ENCODE data around the gene SLC29A2. TPM values are rescaled to one million over a fixed set of nuclear protein-coding genes. Genes with fewer than 3 reads are reported as not detected.

SLC29A2 gene
- total and polyA plus RNA-seq, 2 donors (not counting 3 experiments of a cell fraction or from before 2014, with no cell fraction given) = 2.4 to 5.2 TPM

GRCh38 chr11:66365711-66366619, 5.6 kb downstream of the SLC29A2 start:
- Histone ChIP-seq H3K4me3 (replicated peaks in 1 of 3; ENCODE audit: insufficient read depth in 1 of 3, low read depth in 1 of 3, low read length in 3 of 3) (no peak overlapping the region), H3K79me2 (ENCODE audit: control insufficient read depth, insufficient read depth, low read length) (no peaks in the 10 kb centered on the region), H3K27ac (ENCODE audit: insufficient read depth, low read depth, low read length) (no peak overlapping the region), H3K9ac (replicated peaks; ENCODE audit: extremely low read depth, insufficient read depth, low read length) (no peak overlapping the region), H3K4me2 (ENCODE audit: insufficient read depth, low read length) (no peak overlapping the region), H3K36me3 (ENCODE audit: control insufficient read depth in 2 of 2, extremely low read depth in 1 of 2, insufficient read depth in 2 of 2, low read length in 2 of 2) (no peaks in the 10 kb centered on the region), H2AFZ (ENCODE audit: low read depth, low read length) (no peak overlapping the region), H3K9me3 (replicated peaks; ENCODE audit: control insufficient read depth, insufficient read depth, low read length) (no peaks in the 10 kb centered on the region), H3K27me3 (ENCODE audit: control insufficient read depth in 2 of 2, insufficient read depth in 2 of 2, low read length in 2 of 2) (no peaks in the 10 kb centered on the region), H4K20me1 (replicated peaks; ENCODE audit: control insufficient read depth, extremely low read depth, insufficient read depth, low read length) (no peaks in the 10 kb centered on the region), H3K4me1 (ENCODE audit: control insufficient read depth, extremely low read depth, insufficient read depth, low read length) (peaks cover 2% of the 10 kb centered on the region), H3K9me1 (replicated peaks; ENCODE audit: control insufficient read depth, extremely low read depth, insufficient read depth, low read length) (no peaks in the 10 kb centered on the region)
- CTCF ChIA-PET = interaction anchor here (0.8 to 1.4 kb wide), 5 partner anchors 9 to 23 kb away, joined by 3 to 4 read pairs (median 3); no protein-coding TSS in a partner anchor
- no peak for DNase-seq (ENCODE audit: low read depth, low spot score)
- no peak for FAIRE-seq
- intact Hi-C loops (cut with micrococcal nuclease) = no loop called here
- BruUV-seq (replicated peaks) = no TSS peak
- TF ChIP-seq MAX (IDR thresholded peaks at IDR 0.05; ENCODE audit: insufficient read depth, insufficient read length) (no peak), GATA2 (IDR thresholded peaks at IDR 0.05; ENCODE audit: insufficient read depth, insufficient read length, low read depth, low read length) (no peak), JUN (IDR thresholded peaks at IDR 0.05; ENCODE audit: borderline replicate concordance, insufficient read depth, insufficient read length, low read depth) (no peak), EZH2 (IDR thresholded peaks at IDR 0.05; ENCODE audit: borderline replicate concordance, low read depth, low read length, severe bottlenecking) (no peak), POLR2A (IDR thresholded peaks at IDR 0.05; ENCODE audit: low read depth, low read length) (no peak), FOS (IDR thresholded peaks at IDR 0.05; ENCODE audit: borderline replicate concordance, insufficient read depth, low read length) (no peak), CTCF (IDR thresholded peaks at IDR 0.05; ENCODE audit: extremely low read depth in 1 of 2, insufficient read depth in 1 of 2, low read depth in 1 of 2, low read length in 2 of 2) (no peak), POLR2AphosphoS5 (IDR thresholded peaks at IDR 0.05; ENCODE audit: insufficient read depth, low read depth, low read length) (no peak), MYC (IDR thresholded peaks at IDR 0.05; ENCODE audit: low read depth, low read length) (no peak)
- POLR2A ChIA-PET = no interaction called here
- dilution Hi-C loops (cut with MboI; ENCODE audit: extremely low pct_ligation_motif_present, low sequenced_read_pairs) = no loop called here
